GM12892 (cell line): Measurements from ENCODE around the gene POU2F1.

Source experiments
- POLR2A ChIP-seq: IDR thresholded peaks from 2 replicates; pipeline ENCODE4 v1.6.1; 2011; ENCODE audit warnings: low read depth, low read length, control low read depth
- POLR2AphosphoS5 ChIP-seq: IDR thresholded peaks from 2 replicates; pipeline ENCODE4 v1.6.1; 2011; ENCODE audit warnings: low read depth, low read length, control low read depth
- TAF1 ChIP-seq: IDR thresholded peaks from 2 replicates; pipeline ENCODE4 v1.6.1; 2011; ENCODE audit warnings: low read depth, mild to moderate bottlenecking, control low read depth, low read length, borderline replicate concordance

GRCh38 chr1:167412072-167412471 is 191.4 kb downstream of the POU2F1 start:
- TF ChIP-seq POLR2A: no peak
- TF ChIP-seq POLR2AphosphoS5: no peak
- no peak for TF ChIP-seq TAF1
